Adrenal gland (tissue), 5 donors: ENCODE measurements around the gene LHFPL2.

Experiments used
- CTCF ChIP-seq, 6 experiments: fragments of 450-650 bp in 4 of 6; fragments of 200-600 bp in 2 of 6; sonication (generic) in 1 of 6; IDR thresholded peaks; 1 replicate in 5 of 6; 2 replicates in 1 of 6; pipeline versions ENCODE4 v1.5.1 to v1.8.0; 2016 to 2021; ENCODE audit warnings: antibody characterized with exemption in 6 of 6, mild to moderate bottlenecking in 2 of 6, moderate library complexity in 1 of 6
- POLR2A ChIP-seq, 2 donors: fragments of 450-650 bp; IDR thresholded peaks; one replicate each; pipeline ENCODE4 v1.6.1; 2017; ENCODE audit warnings: antibody characterized with exemption in 2 of 2, mild to moderate bottlenecking in 2 of 2, moderate library complexity in 1 of 2
- donor health status: DM: no; HTN: no; CAD: no.

DNA sequence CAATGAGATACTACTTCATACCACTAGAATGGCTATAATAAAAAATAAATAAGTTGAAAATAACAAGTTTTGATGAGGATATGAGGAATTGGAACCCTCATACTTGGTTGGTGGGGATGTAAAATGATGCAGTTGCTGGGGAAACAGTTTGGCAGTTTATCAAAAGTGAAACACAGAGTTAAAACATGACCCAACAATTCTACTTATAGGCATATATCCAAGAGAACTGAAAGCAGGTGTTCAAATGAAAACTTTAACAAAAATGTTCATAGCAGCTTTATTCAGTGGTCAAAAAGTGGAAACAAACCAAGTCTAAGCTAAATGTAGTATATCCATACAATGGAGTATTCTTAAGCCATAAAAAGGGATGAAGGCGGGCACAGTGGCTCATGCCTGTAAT, 13.1 kb upstream of the LHFPL2 start:
- TF ChIP-seq CTCF (IDR thresholded peaks at IDR 0.05), result no peak
- TF ChIP-seq POLR2A (IDR thresholded peaks at IDR 0.05), result no peak
